ENCODE measurements around the gene HEXIM2. TPM values are rescaled to one million over a fixed set of nuclear protein-coding genes. Genes with fewer than 3 reads are reported as not detected.

Gene HEXIM2
- total and polyA plus RNA-seq, 2 of the 13 experiments (the other 11 are each of a cell fraction or from before 2014, with no cell fraction given): 27.1 to 32.4 TPM

DNA sequence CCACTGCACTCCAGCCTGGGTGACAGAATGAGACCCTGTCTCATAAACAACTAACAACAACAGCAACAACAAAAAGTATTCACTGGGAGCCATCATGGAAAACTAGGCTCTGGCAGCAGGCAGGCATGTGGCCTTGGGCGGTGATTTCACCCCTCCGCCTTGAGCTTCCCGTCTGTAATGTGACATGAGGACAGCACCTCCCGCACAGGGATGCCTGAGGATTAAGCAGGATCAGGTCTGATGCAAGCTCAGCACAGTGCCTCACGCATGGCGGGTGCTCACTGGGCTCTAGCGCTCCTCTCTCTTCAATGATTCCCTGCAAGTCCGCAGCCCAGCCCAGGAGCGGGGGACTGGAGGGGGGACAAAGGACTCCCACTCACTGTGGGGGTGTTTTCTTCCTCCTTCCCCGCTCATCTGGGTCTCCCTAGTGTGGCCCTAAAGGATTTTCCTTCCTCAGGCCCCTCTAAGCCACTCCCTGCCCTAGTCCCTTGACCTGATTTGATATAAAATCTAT lies 32.2 kb upstream of the HEXIM2 start (continued):
- TF ChIP-seq ZNF768 (CRISPR knock-in tag; IDR thresholded peaks at IDR 0.05) (peak; percentile 33; the same call in 1 of the 2 replicates), MIER3 (CRISPR knock-in tag; IDR thresholded peaks at IDR 0.05; ENCODE audit: borderline replicate concordance) (0 out of 2 replicates have a peak, but pooled peaks have one; percentile 30)

DNA sequence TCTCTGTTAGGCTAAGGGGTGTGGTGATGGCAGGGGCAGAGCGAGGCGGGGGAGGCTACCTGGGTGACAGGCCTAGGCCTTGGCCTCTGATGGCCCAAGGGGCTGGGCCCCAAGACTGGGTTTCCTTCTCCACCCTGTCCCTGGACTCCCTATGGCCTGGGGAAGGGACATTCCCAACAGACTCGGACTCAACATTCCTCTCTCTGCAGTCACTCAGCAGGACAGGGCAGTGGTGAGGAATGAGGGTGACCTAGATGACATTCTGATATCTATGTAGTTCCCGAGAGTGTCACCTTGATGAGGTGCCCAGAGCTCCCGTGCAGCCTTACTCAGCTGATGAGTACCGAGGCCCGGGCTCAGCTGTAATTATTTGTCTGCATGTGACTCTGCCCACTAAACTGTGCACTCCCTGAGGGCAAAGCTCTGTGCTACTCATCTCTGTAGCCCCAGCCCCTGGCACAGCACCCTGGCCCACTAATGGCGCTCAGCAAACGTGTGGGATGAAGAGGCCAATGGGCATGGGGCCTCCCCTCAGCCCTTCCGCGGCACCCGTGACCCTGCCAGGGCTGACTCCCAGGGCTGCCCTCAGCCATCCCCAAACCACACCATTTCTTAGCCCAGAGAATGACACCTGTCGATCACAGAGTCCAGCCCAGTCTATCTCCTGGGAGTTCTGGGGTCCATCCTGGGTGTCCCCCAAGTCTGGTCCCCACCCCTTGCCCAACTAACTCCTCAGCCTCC lies 31.6 kb upstream of the HEXIM2 start:
- peaks cover 4% of the 10 kb centered on the region for H3K79me2 ChIP-seq (ENCODE audit: insufficient read depth, low read length)
- no peaks in the 10 kb centered on the region for H3K36me3 ChIP-seq (replicated peaks in 1 of 2; ENCODE audit: control insufficient read depth in 1 of 2, insufficient read depth in 2 of 2, low read length in 2 of 2)
- no TSS peak for BruUV-seq (replicated peaks)
- no peaks in the 10 kb centered on the region for H3K27me3 ChIP-seq (ENCODE audit: control insufficient read depth in 1 of 2, insufficient read depth in 2 of 2, low read length in 2 of 2)
- H3K4me3 ChIP-seq (replicated peaks in 1 of 3; ENCODE audit: insufficient read depth in 1 of 3, low read depth in 2 of 3, low read length in 3 of 3): peak overlapping the region in 1 of 3 experiments; percentile 41; a peak in 2 of 6 replicates
- peak overlapping the region; percentile 54 for H3K4me2 ChIP-seq (ENCODE audit: low read depth, low read length)
- H3K27ac ChIP-seq (ENCODE audit: extremely low read length, insufficient read depth, low read length): peak overlapping the region; percentile 27
- no peak overlapping the region for H2AFZ ChIP-seq (ENCODE audit: low read length)
- 26% methylated on average over 8 of the region's 13 CpGs for whole genome bisulfite sequencing (ENCODE audit: low lambda C conversion rate)
- H4K20me1 ChIP-seq (ENCODE audit: insufficient read depth, low read length): no peaks in the 10 kb centered on the region
- H3K9ac ChIP-seq (ENCODE audit: insufficient read depth, low read depth, low read length): peak overlapping the region; percentile 44
- no peaks in the 10 kb centered on the region for H3K9me3 ChIP-seq (ENCODE audit: low read length)
- ChIA-PET POLR2A (interaction anchor here (0.9 to 4.7 kb wide), 11 partner anchors 12 to 72 kb away, joined by 3 to 71 read pairs (median 6); partner anchors contain the start of genes HEXIM1 and HEXIM2), CTCF (ENCODE audit: low intra/inter-chr PET ratio, low total read pairs) (no interaction called here)
- peak; percentile 19 for ATAC-seq
- intact Hi-C loops (cut with micrococcal nuclease; ENCODE audit: unreplicated experiment) (no loop called here), in situ Hi-C loops (cut with HindIII; ENCODE audit: extremely low pct_ligation_motif_present, low pct_unique_long_range_greater_than_20kb) (loop anchor here (5.0 to 10.0 kb wide), 2 partner anchors 33 to 245 kb away; no protein-coding TSS in a partner anchor)
- peak; percentile 71 for DNase-seq (ENCODE audit: low spot score)
- peak; percentile 28 for FAIRE-seq
- peaks cover 64% of the 10 kb centered on the region for H3K4me1 ChIP-seq (ENCODE audit: insufficient read depth, low read length)
- TF ChIP-seq TEAD3 (CRISPR knock-in tag; optimal IDR thresholded peaks at IDR 0.05; ENCODE audit: borderline replicate concordance): peak; percentile 17
- peak; percentile 24; the same call in 1 of the 2 replicates for TF ChIP-seq FOXC1 (CRISPR knock-in tag; IDR thresholded peaks at IDR 0.05; ENCODE audit: borderline replicate concordance)
- TF ChIP-seq RXRB (CRISPR knock-in tag; IDR thresholded peaks at IDR 0.05; ENCODE audit: borderline replicate concordance): no peak
- peak; percentile 27; the same call in 1 of the 2 replicates for TF ChIP-seq TBX2 (CRISPR knock-in tag; IDR thresholded peaks at IDR 0.05; ENCODE audit: borderline replicate concordance)
- no peak for TF ChIP-seq SATB2 (CRISPR knock-in tag; IDR thresholded peaks at IDR 0.05)
- no peak for TF ChIP-seq FOXA1 (IDR thresholded peaks at IDR 0.05)
- no peak for TF ChIP-seq FOXA1 (CRISPR knock-in tag; IDR thresholded peaks at IDR 0.05)
- peak; percentile 78 for TF ChIP-seq HNRNPL (IDR thresholded peaks at IDR 0.05; ENCODE audit: low read depth, low read length)
- TF ChIP-seq, protein P1, sequence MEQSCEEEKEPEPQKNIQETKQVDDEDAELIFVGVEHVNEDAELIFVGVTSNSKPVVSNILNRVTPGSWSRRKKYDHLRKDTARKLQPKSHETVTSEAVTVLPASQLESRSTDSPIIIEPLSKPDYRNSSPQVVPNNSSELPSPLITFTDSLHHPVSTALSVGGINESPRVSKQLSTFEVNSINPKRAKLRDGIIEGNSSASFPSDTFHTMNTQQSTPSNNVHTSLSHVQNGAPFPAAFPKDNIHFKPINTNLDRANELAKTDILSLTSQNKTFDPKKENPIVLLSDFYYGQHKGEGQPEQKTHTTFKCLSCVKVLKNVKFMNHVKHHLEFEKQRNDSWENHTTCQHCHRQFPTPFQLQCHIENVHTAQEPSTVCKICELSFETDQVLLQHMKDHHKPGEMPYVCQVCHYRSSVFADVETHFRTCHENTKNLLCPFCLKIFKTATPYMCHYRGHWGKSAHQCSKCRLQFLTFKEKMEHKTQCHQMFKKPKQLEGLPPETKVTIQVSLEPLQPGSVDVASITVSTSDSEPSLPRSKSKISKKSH (CRISPR knock-in tag; IDR thresholded peaks at IDR 0.05; ENCODE audit: borderline replicate concordance): 0 out of 2 replicates have a peak, but pooled peaks have one; percentile 27
- TF ChIP-seq MTA1 (CRISPR knock-in tag; IDR thresholded peaks at IDR 0.05; ENCODE audit: borderline replicate concordance): 0 out of 2 replicates have a peak, but pooled peaks have one; percentile 30
- TF ChIP-seq GABPB1 (CRISPR knock-in tag; IDR thresholded peaks at IDR 0.05): peak; percentile 22; the same call in 1 of the 2 replicates
- TF ChIP-seq ZNF460 (CRISPR knock-in tag; IDR thresholded peaks at IDR 0.05; ENCODE audit: borderline replicate concordance): no peak
- peak; percentile 12; the same call in 1 of the 2 replicates for TF ChIP-seq EED (CRISPR knock-in tag; IDR thresholded peaks at IDR 0.05)
- TF ChIP-seq, protein P2, sequence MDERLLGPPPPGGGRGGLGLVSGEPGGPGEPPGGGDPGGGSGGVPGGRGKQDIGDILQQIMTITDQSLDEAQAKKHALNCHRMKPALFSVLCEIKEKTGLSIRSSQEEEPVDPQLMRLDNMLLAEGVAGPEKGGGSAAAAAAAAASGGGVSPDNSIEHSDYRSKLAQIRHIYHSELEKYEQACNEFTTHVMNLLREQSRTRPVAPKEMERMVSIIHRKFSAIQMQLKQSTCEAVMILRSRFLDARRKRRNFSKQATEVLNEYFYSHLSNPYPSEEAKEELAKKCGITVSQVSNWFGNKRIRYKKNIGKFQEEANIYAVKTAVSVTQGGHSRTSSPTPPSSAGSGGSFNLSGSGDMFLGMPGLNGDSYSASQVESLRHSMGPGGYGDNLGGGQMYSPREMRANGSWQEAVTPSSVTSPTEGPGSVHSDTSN (CRISPR knock-in tag; IDR thresholded peaks at IDR 0.05): no peak
